Endothelial cell of umbilical vein (primary cell): Measurements from ENCODE around the gene SH3TC2. TPM values are rescaled to one million over a fixed set of nuclear protein-coding genes. Genes with fewer than 3 reads are reported as not detected.

Experiments
- BruUV-seq: library from RNA; stranded (reverse); fragments of 400-500 nt; replicated peaks from 2 replicates; lab custom pipeline; 2021; lab: Mats Ljungman, UMichigan
- CTCF ChIA-PET: fragments of 300-600, 350-600 bp; sonication (Branson Sonifier 250); formaldehyde crosslinking; loops from one replicate; lab custom pipeline; 2021; ENCODE audit warnings: antibody characterized with exemption, inconsistent platforms; lab: Charles Lee
- POLR2A ChIA-PET: fragments of 300-600, 350-600 bp; sonication (Branson Sonifier 250); formaldehyde crosslinking; loops from one replicate; lab custom pipeline; 2021; ENCODE audit warnings: antibody characterized with exemption, inconsistent platforms; lab: Charles Lee
- DNase-seq: peaks from one replicate; pipeline ENCODE4 v3.0.0-alpha.2; 2011; ENCODE audit warnings: low read depth, low spot score
- FAIRE-seq: peaks from 2 replicates; lab custom pipeline; 2011; peaks lifted over from hg19 to GRCh38; lab: Jason Lieb, UNC
- H2AFZ ChIP-seq: 2 replicates; pipeline ENCODE4 v1.6.0; 2012; ENCODE audit warnings: low read depth, low read length, control low read depth, inconsistent platforms
- H3K27ac ChIP-seq: 2 replicates; pipeline ENCODE4 v1.5.1; 2011; ENCODE audit warnings: low read depth, mild to moderate bottlenecking, control low read depth, low read length, moderate library complexity; ENCODE audit not compliant: insufficient read depth
- H3K27me3 ChIP-seq, 2 experiments: 2 replicates each; pipeline versions ENCODE4 v1.6.0 to v1.6.1; 2011; ENCODE audit warnings: low read length in 2 of 2, mixed read lengths in 1 of 2; ENCODE audit not compliant: control insufficient read depth in 2 of 2, insufficient read depth in 2 of 2
- H3K36me3 ChIP-seq, 2 experiments: 2 replicates in 1 of 2; 3 replicates in 1 of 2; pipeline ENCODE4 v1.5.1; 2011; ENCODE audit warnings: low read length in 2 of 2, mild to moderate bottlenecking in 1 of 2, moderate library complexity in 1 of 2; ENCODE audit not compliant: control insufficient read depth in 2 of 2, insufficient read depth in 2 of 2; ENCODE audit errors: extremely low read depth in 1 of 2
- H3K4me1 ChIP-seq: 3 replicates; pipeline ENCODE4 v1.5.1; 2011; ENCODE audit warnings: mild to moderate bottlenecking, low read length; ENCODE audit not compliant: control insufficient read depth, insufficient read depth; ENCODE audit errors: extremely low read depth
- H3K4me2 ChIP-seq: 2 replicates; pipeline ENCODE4 v1.6.1; 2011; ENCODE audit warnings: low read length, control low read depth, mixed read lengths; ENCODE audit not compliant: insufficient read depth
- H3K4me3 ChIP-seq, 3 experiments: fragments of 200-600 bp in 1 of 3; sonication (generic), shearing (Covaris generic) in 1 of 3; replicated peaks in 1 of 3; 2 replicates each; pipeline ENCODE4 v1.5.1; 2011 to 2016; ENCODE audit warnings: control low read depth in 3 of 3, low read length in 3 of 3, mild to moderate bottlenecking in 2 of 3, inconsistent platforms in 1 of 3, low read depth in 1 of 3, moderate library complexity in 1 of 3; ENCODE audit not compliant: insufficient read depth in 1 of 3
- H3K79me2 ChIP-seq: 2 replicates; pipeline ENCODE4 v1.6.0; 2012; ENCODE audit warnings: low read length, inconsistent platforms; ENCODE audit not compliant: control insufficient read depth, insufficient read depth
- H3K9ac ChIP-seq: replicated peaks from 2 replicates; pipeline ENCODE3; 2011; ENCODE audit warnings: low read length, control low read depth; ENCODE audit not compliant: insufficient read depth; ENCODE audit errors: extremely low read depth
- H3K9me1 ChIP-seq: replicated peaks from 3 replicates; pipeline ENCODE4 v1.6.0; 2011; ENCODE audit warnings: mild to moderate bottlenecking, low read length; ENCODE audit not compliant: control insufficient read depth, insufficient read depth; ENCODE audit errors: extremely low read depth
- H3K9me3 ChIP-seq: replicated peaks from 2 replicates; pipeline ENCODE4 v1.5.1; 2012; ENCODE audit warnings: low read length, inconsistent platforms; ENCODE audit not compliant: control insufficient read depth, insufficient read depth
- H4K20me1 ChIP-seq: replicated peaks from 2 replicates; pipeline ENCODE3; 2011; ENCODE audit warnings: mild to moderate bottlenecking, low read length; ENCODE audit not compliant: control insufficient read depth, insufficient read depth; ENCODE audit errors: extremely low read depth
- EZH2 ChIP-seq: IDR thresholded peaks from 2 replicates; pipeline ENCODE4 v1.6.1; 2012; ENCODE audit warnings: borderline replicate concordance, low read depth, mild to moderate bottlenecking, moderate library complexity, low read length, inconsistent platforms; ENCODE audit not compliant: severe bottlenecking
- FOS ChIP-seq: IDR thresholded peaks from 2 replicates; pipeline ENCODE4 v1.6.1; 2011; ENCODE audit warnings: mild to moderate bottlenecking, low read length, moderate library complexity, borderline replicate concordance; ENCODE audit not compliant: insufficient read depth
- GATA2 ChIP-seq: IDR thresholded peaks from 2 replicates; pipeline ENCODE4 v1.7.0; 2011; ENCODE audit warnings: low read depth, mild to moderate bottlenecking, moderate library complexity, mixed read lengths, low read length; ENCODE audit not compliant: insufficient read length, insufficient read depth
- JUN ChIP-seq: IDR thresholded peaks from 2 replicates; pipeline ENCODE4 v1.6.1; 2011; ENCODE audit warnings: borderline replicate concordance, low read depth; ENCODE audit not compliant: insufficient read length, insufficient read depth
- MAX ChIP-seq: IDR thresholded peaks from 2 replicates; pipeline ENCODE4 v1.6.1; 2011; ENCODE audit not compliant: insufficient read depth, insufficient read length
- MYC ChIP-seq: IDR thresholded peaks from one replicate; pipeline ENCODE4 v1.6.1; 2011; ENCODE audit warnings: mild to moderate bottlenecking, low read depth, low read length
- POLR2A ChIP-seq: IDR thresholded peaks from 2 replicates; pipeline ENCODE4 v1.6.1; 2012; ENCODE audit warnings: low read depth, mild to moderate bottlenecking, control low read depth, low read length
- POLR2AphosphoS5 ChIP-seq: IDR thresholded peaks from 2 replicates; pipeline ENCODE4 v1.6.1; 2012; ENCODE audit warnings: low read depth, mild to moderate bottlenecking, control low read depth, low read length, moderate library complexity; ENCODE audit not compliant: insufficient read depth
- dilution Hi-C: fragments of 300-500 bp; cut with MboI; formaldehyde crosslinking; loops from one replicate; pipeline ENCODE4 v1.15.0; 2019; ENCODE audit warnings: low sequenced_read_pairs; ENCODE audit not compliant: extremely low pct_ligation_motif_present
- intact Hi-C: fragments of 100-400 bp; cut with micrococcal nuclease; formaldehyde crosslinking; loops from one replicate; pipeline ENCODE4 v1.10.0; 2022
- polyA plus RNA-seq, 4 experiments: library from polyadenylated mRNA; depleted of rRNA in 3 of 4; stranded (reverse) in 3 of 4; unstranded in 1 of 4; fragments of >200 nt; gene quantifications; 2 replicates each; pipeline versions ENCODE4 v1.2.1 to v1.2.3, GENCODE V29; 2011 to 2012; ENCODE audit warnings: missing spikeins in 1 of 4
- total RNA-seq: library from RNA; stranded (reverse); gene quantifications from 2 replicates; pipeline ENCODE4 v1.2.3, GENCODE V29; 2021
- TF ChIP-seq, protein P1 (sequence below), 2 donors: IDR thresholded peaks; 1 replicate in 1 of 2; 2 replicates in 1 of 2; pipeline ENCODE4 v1.5.1; 2011; ENCODE audit warnings: low read length in 2 of 2, mild to moderate bottlenecking in 2 of 2, moderate library complexity in 2 of 2, control low read depth in 1 of 2, inconsistent platforms in 1 of 2, low read depth in 1 of 2; ENCODE audit not compliant: insufficient read depth in 1 of 2; ENCODE audit errors: extremely low read depth in 1 of 2

SH3TC2 gene
- total and polyA plus RNA-seq, 2 donors (not counting 3 experiments of a cell fraction or from before 2014, with no cell fraction given): 0.91 to 4.3 TPM

- Histone ChIP-seq H3K4me2 (no peak overlapping the region), H3K4me1 (peaks cover 28% of the 10 kb centered on the region), H3K36me3 (no peaks in the 10 kb centered on the region), H4K20me1 (no peaks in the 10 kb centered on the region), H3K9ac (no peak overlapping the region), H3K79me2 (no peaks in the 10 kb centered on the region), H3K9me3 (no peaks in the 10 kb centered on the region), H2AFZ (no peak overlapping the region), H3K27ac (no peak overlapping the region), H3K27me3 (no peaks in the 10 kb centered on the region), H3K4me3 (no peak overlapping the region), H3K9me1 (no peaks in the 10 kb centered on the region)
- intact Hi-C loops: no loop called here
- dilution Hi-C loops: no loop called here
- CTCF ChIA-PET: interaction anchor here (1.3 to 4.2 kb wide), 6 partner anchors 9 to 238 kb away, joined by 3 to 16 read pairs (median 8); no protein-coding TSS in a partner anchor
- POLR2A ChIA-PET: no interaction called here
- FAIRE-seq (no peak), DNase-seq (no peak)
- no peak for TF ChIP-seq MYC
- TF ChIP-seq EZH2: no peak
- no peak for TF ChIP-seq FOS
- TF ChIP-seq, protein P1, sequence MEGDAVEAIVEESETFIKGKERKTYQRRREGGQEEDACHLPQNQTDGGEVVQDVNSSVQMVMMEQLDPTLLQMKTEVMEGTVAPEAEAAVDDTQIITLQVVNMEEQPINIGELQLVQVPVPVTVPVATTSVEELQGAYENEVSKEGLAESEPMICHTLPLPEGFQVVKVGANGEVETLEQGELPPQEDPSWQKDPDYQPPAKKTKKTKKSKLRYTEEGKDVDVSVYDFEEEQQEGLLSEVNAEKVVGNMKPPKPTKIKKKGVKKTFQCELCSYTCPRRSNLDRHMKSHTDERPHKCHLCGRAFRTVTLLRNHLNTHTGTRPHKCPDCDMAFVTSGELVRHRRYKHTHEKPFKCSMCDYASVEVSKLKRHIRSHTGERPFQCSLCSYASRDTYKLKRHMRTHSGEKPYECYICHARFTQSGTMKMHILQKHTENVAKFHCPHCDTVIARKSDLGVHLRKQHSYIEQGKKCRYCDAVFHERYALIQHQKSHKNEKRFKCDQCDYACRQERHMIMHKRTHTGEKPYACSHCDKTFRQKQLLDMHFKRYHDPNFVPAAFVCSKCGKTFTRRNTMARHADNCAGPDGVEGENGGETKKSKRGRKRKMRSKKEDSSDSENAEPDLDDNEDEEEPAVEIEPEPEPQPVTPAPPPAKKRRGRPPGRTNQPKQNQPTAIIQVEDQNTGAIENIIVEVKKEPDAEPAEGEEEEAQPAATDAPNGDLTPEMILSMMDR (IDR thresholded peaks at IDR 0.05; ENCODE audit: extremely low read depth in 1 of 2, insufficient read depth in 1 of 2, low read depth in 1 of 2, low read length in 2 of 2): no peak
- no peak for TF ChIP-seq GATA2
- no peak for TF ChIP-seq POLR2AphosphoS5
- no peak for TF ChIP-seq POLR2A
- TF ChIP-seq MAX: no peak
- TF ChIP-seq JUN: no peak
- no TSS peak for BruUV-seq
Observed at GRCh38 chr5:148979083-148979723, 83.7 kb downstream of the SH3TC2 start.
